Mucosa of gallbladder (tissue), 1 donor: ENCODE data around the gene CACNA1I. TPM values are rescaled to one million over a fixed set of nuclear protein-coding genes. Genes with fewer than 3 reads are reported as not detected.

ENCODE experiments used
- DNase-seq: peaks from one replicate; pipeline ENCODE4 v3.0.0-alpha.2; 2020; ENCODE audit warnings: low spot score
- total RNA-seq: library from RNA; stranded (reverse); gene quantifications from one replicate; pipeline ENCODE4 v1.2.1, GENCODE V29; 2021
- donor health status: DM: no; HTN: no; CAD: no.

The CACNA1I gene
- total RNA-seq, 1 donor from 2014 or later = 0.43 TPM

- no peak for DNase-seq
Measured at GRCh38 chr22:39535831-39536449, 34.6 kb upstream of the CACNA1I start.

GRCh38 chr22:39536711-39537110, 33.8 kb upstream of the CACNA1I start:
- DNase-seq = no peak

GRCh38 chr22:39537975-39538374, 32.6 kb upstream of the CACNA1I start:
- DNase-seq = no peak

GRCh38 chr22:39543095-39543494, 27.5 kb upstream of the CACNA1I start:
- DNase-seq = no peak

- DNase-seq = peak; percentile 58
Measured at GRCh38 chr22:39545386-39546365, 24.9 kb upstream of the CACNA1I start.

GRCh38 chr22:39546889-39547586, 23.5 kb upstream of the CACNA1I start:
- DNase-seq = no peak

GRCh38 chr22:39547587-39547947, 23.0 kb upstream of the CACNA1I start:
- DNase-seq = no peak

GRCh38 chr22:39553429-39553828, 17.1 kb upstream of the CACNA1I start:
- no peak for DNase-seq

GRCh38 chr22:39554151-39554550, 16.4 kb upstream of the CACNA1I start:
- no peak for DNase-seq

- DNase-seq = no peak
Measured at GRCh38 chr22:39556970-39557841, 13.3 kb upstream of the CACNA1I start.

- DNase-seq = no peak
Measured at GRCh38 chr22:39558254-39558727, 12.3 kb upstream of the CACNA1I start.

- DNase-seq = no peak
Measured at GRCh38 chr22:39558950-39559349, 11.6 kb upstream of the CACNA1I start.

GRCh38 chr22:39559456-39560105, 11.0 kb upstream of the CACNA1I start:
- no peak for DNase-seq

- no peak for DNase-seq
Measured at GRCh38 chr22:39560127-39560526, 10.4 kb upstream of the CACNA1I start.

- DNase-seq = no peak
Measured at GRCh38 chr22:39562839-39563489, 7.6 kb upstream of the CACNA1I start.

GRCh38 chr22:39563571-39564428, 6.8 kb upstream of the CACNA1I start:
- DNase-seq = no peak

GRCh38 chr22:39565414-39565944, 5.1 kb upstream of the CACNA1I start:
- no peak for DNase-seq

GRCh38 chr22:39567135-39567946, 3.2 kb upstream of the CACNA1I start:
- no peak for DNase-seq
